GM06990 (cell line): Measurements from ENCODE around the gene GALNS.
A peak's percentile ranks its signal among the peaks of the same experiment; 100 is the strongest.

Experiments
- DNase-seq: peaks from one replicate; pipeline ENCODE4 v3.0.0-alpha.2; 2011; ENCODE audit not compliant: insufficient read length; ENCODE audit errors: extremely low read depth
- H3K27me3 ChIP-seq: replicated peaks from 2 replicates; pipeline ENCODE4 v1.6.0; 2011; ENCODE audit warnings: low read length; ENCODE audit not compliant: control insufficient read depth, insufficient read depth
- H3K36me3 ChIP-seq: 2 replicates; pipeline ENCODE4 v1.5.1; 2011; ENCODE audit warnings: low read length; ENCODE audit not compliant: control insufficient read depth, insufficient read depth
- H3K4me3 ChIP-seq: replicated peaks from 2 replicates; pipeline ENCODE4 v1.5.1; 2011; ENCODE audit warnings: low read depth, mild to moderate bottlenecking, control low read depth, low read length
- CTCF ChIP-seq: IDR thresholded peaks from 2 replicates; pipeline ENCODE4 v1.5.1; 2011; ENCODE audit warnings: low read length, control low read depth, mild to moderate bottlenecking, inconsistent platforms; ENCODE audit not compliant: insufficient read depth, poor library complexity, severe bottlenecking

Gene GALNS

GRCh38 chr16:88816736-88817535 is 39.8 kb downstream of the GALNS start:
- Histone ChIP-seq H3K4me3 (no peak overlapping the region), H3K27me3 (no peaks in the 10 kb centered on the region), H3K36me3 (no peaks in the 10 kb centered on the region; the same call in 1 of the 2 replicates)
- DNase-seq, result no peak
- TF ChIP-seq CTCF, result no peak

GRCh38 chr16:88815901-88816589 is 40.7 kb downstream of the GALNS start:
- DNase-seq, result peak; percentile 61
- no peak overlapping the region for H3K4me3 ChIP-seq

GRCh38 chr16:88815227-88815626 is 41.5 kb downstream of the GALNS start:
- no peaks in the 10 kb centered on the region for H3K36me3 ChIP-seq
- TF ChIP-seq CTCF, result no peak
- no peaks in the 10 kb centered on the region for H3K27me3 ChIP-seq
- DNase-seq, result no peak
- H3K4me3 ChIP-seq, result no peak overlapping the region

More at GRCh38 chr16:88815901-88816589, 40.7 kb downstream of the GALNS start:
- Histone ChIP-seq H3K27me3 (no peaks in the 10 kb centered on the region), H3K36me3 (no peaks in the 10 kb centered on the region; the same call in 1 of the 2 replicates)
- TF ChIP-seq CTCF, result peak; percentile 90

- no peak for DNase-seq
- Histone ChIP-seq H3K4me3 (no peak overlapping the region), H3K36me3 (peaks cover 9% of the 10 kb centered on the region), H3K27me3 (no peaks in the 10 kb centered on the region)
- no peak for TF ChIP-seq CTCF
Measured at GRCh38 chr16:88814144-88814502, 42.6 kb downstream of the GALNS start.

GRCh38 chr16:88813269-88814143 is 43.2 kb downstream of the GALNS start:
- no peak for TF ChIP-seq CTCF
- no peaks in the 10 kb centered on the region for H3K27me3 ChIP-seq
- DNase-seq, result no peak
- peaks cover 12% of the 10 kb centered on the region for H3K36me3 ChIP-seq
- no peak overlapping the region for H3K4me3 ChIP-seq
